HG03139 (cell line): Measurements from ENCODE around the gene GPR31.
"Not testable (repeated sequence)": the region's sequence is repeated elsewhere in the genome, so short reads cannot be mapped to it uniquely, and the experiment has no call there.

Experiments
- ATAC-seq: cut with Tn5 transposase; IDR thresholded peaks from one replicate; pipeline ENCODE4 v1.9.1; 2021; ENCODE audit not compliant: unreplicated experiment

GPR31 gene

GRCh38 chr6:167168296-167168695, 10.5 kb upstream of the GPR31 start:
- ATAC-seq: not testable (repeated sequence)

GRCh38 chr6:167167699-167168098, 9.9 kb upstream of the GPR31 start:
- not testable (repeated sequence) for ATAC-seq

GRCh38 chr6:167165858-167166471, 8.2 kb upstream of the GPR31 start:
- no peak for ATAC-seq

GRCh38 chr6:167164261-167164660, 6.5 kb upstream of the GPR31 start:
- ATAC-seq: no peak

GRCh38 chr6:167163476-167164011, 5.8 kb upstream of the GPR31 start:
- no peak for ATAC-seq

GRCh38 chr6:167162591-167162990, 4.8 kb upstream of the GPR31 start:
- no peak for ATAC-seq

- no peak for ATAC-seq
Observed at GRCh38 chr6:167161851-167162467, 4.2 kb upstream of the GPR31 start.

GRCh38 chr6:167157414-167157813, 366 bp downstream of the GPR31 start:
- no peak for ATAC-seq

GRCh38 chr6:167154895-167155294, 2.9 kb downstream of the GPR31 start:
- ATAC-seq: no peak

GRCh38 chr6:167154291-167154690, 3.5 kb downstream of the GPR31 start:
- ATAC-seq: no peak

GRCh38 chr6:167153521-167153959, 4.2 kb downstream of the GPR31 start:
- peak; percentile 54 for ATAC-seq

GRCh38 chr6:167152862-167153261, 4.9 kb downstream of the GPR31 start:
- peak; percentile 36 for ATAC-seq

GRCh38 chr6:167151648-167152047, 6.1 kb downstream of the GPR31 start:
- ATAC-seq: no peak

GRCh38 chr6:167150941-167151549, 6.7 kb downstream of the GPR31 start:
- ATAC-seq: peak; percentile 49

- ATAC-seq: no peak
Observed at GRCh38 chr6:167148997-167149396, 8.8 kb downstream of the GPR31 start.

- ATAC-seq: no peak
Observed at GRCh38 chr6:167148021-167148420, 9.8 kb downstream of the GPR31 start.

GRCh38 chr6:167146977-167147376, 10.8 kb downstream of the GPR31 start:
- ATAC-seq: no peak

GRCh38 chr6:167146135-167146534, 11.6 kb downstream of the GPR31 start:
- ATAC-seq: no peak

- no peak for ATAC-seq
Observed at GRCh38 chr6:167145461-167145860, 12.3 kb downstream of the GPR31 start.

- no peak for ATAC-seq
Observed at GRCh38 chr6:167143041-167143440, 14.7 kb downstream of the GPR31 start.

- no peak for ATAC-seq
Observed at GRCh38 chr6:167142433-167142761, 15.4 kb downstream of the GPR31 start.
